Neural cell (in vitro differentiated cells): ENCODE results near the gene ITGB2.

Experiments used
- EP300 ChIP-seq: fragments of 450-650 bp; conservative IDR thresholded peaks from 2 replicates; pipeline ENCODE4 v1.6.1; 2014; ENCODE audit warnings: antibody characterized with exemption, mild to moderate bottlenecking, moderate library complexity; ENCODE audit not compliant: poor library complexity, severe bottlenecking
- EZH2 ChIP-seq: fragments of 200-600, 300-800 bp; shearing (Covaris generic), sonication (generic); IDR thresholded peaks from 2 replicates; pipeline ENCODE4 v1.6.1; 2014; ENCODE audit warnings: antibody characterized with exemption, low read length, borderline replicate concordance, mild to moderate bottlenecking; ENCODE audit not compliant: insufficient read depth, poor library complexity, severe bottlenecking
- MXI1 ChIP-seq: fragments of 450-650 bp; conservative IDR thresholded peaks from 2 replicates; pipeline ENCODE4 v1.6.1; 2014; ENCODE audit warnings: antibody characterized with exemption, mild to moderate bottlenecking; ENCODE audit not compliant: poor library complexity, severe bottlenecking
- POLR2AphosphoS5 ChIP-seq: IDR thresholded peaks from 2 replicates; pipeline ENCODE4 v1.6.1; 2012
- RAD21 ChIP-seq: fragments of 450-650 bp; conservative IDR thresholded peaks from 2 replicates; pipeline ENCODE4 v1.6.1; 2014; ENCODE audit warnings: antibody characterized with exemption, mild to moderate bottlenecking, moderate library complexity
- SMC3 ChIP-seq: fragments of 450-650 bp; conservative IDR thresholded peaks from 2 replicates; pipeline ENCODE4 v1.6.1; 2014; ENCODE audit warnings: antibody characterized with exemption, mild to moderate bottlenecking, moderate library complexity; ENCODE audit not compliant: poor library complexity
- TAF1 ChIP-seq: IDR thresholded peaks from 2 replicates; pipeline ENCODE4 v1.6.1; 2012; ENCODE audit warnings: low read depth
- TF ChIP-seq, protein P1 (sequence below): fragments of 450-650 bp; IDR thresholded peaks from 2 replicates; pipeline ENCODE4 v1.5.1; 2014; ENCODE audit warnings: antibody characterized with exemption, mild to moderate bottlenecking, moderate library complexity; ENCODE audit not compliant: poor library complexity, severe bottlenecking
- TF ChIP-seq, protein P2 (sequence below): IDR thresholded peaks from 2 replicates; pipeline ENCODE4 v1.6.1; 2012; ENCODE audit warnings: borderline replicate concordance

DNA sequence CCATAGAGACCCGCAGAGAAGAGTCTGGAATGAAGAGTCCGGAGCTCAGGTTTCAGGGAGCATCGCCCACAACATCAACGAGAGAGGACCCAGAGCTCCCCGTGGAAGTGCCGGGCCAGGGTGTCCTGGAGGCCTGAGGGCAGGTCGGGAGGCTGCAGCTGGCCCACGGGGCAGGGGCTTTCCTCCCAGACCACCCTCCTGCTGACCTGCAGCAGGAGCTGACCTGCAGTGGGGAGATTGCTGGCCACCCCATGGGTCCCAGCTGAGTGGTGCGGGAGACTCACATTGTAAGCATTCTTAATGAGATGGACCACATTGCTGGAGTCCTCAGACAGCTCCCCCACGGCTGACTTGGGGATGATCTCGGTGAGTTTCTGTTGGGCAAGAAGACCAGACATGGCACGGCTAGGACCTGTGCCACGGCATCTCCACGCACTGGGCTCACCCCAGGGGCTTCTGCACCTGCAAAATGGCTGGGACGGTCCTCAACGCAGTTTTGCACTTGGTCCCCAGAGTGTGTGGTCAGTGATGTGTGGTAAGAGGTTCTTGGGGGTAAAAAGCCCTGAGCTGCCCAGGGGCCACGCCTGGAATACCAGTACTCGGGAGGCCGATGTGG is 25.9 kb downstream of the ITGB2 start:
- TF ChIP-seq, protein P1, sequence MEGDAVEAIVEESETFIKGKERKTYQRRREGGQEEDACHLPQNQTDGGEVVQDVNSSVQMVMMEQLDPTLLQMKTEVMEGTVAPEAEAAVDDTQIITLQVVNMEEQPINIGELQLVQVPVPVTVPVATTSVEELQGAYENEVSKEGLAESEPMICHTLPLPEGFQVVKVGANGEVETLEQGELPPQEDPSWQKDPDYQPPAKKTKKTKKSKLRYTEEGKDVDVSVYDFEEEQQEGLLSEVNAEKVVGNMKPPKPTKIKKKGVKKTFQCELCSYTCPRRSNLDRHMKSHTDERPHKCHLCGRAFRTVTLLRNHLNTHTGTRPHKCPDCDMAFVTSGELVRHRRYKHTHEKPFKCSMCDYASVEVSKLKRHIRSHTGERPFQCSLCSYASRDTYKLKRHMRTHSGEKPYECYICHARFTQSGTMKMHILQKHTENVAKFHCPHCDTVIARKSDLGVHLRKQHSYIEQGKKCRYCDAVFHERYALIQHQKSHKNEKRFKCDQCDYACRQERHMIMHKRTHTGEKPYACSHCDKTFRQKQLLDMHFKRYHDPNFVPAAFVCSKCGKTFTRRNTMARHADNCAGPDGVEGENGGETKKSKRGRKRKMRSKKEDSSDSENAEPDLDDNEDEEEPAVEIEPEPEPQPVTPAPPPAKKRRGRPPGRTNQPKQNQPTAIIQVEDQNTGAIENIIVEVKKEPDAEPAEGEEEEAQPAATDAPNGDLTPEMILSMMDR: no peak
- TF ChIP-seq EP300 (no peak), EZH2 (no peak), RAD21 (no peak), SMC3 (no peak), TAF1 (no peak), POLR2AphosphoS5 (no peak), MXI1 (no peak)
- TF ChIP-seq, protein P2, sequence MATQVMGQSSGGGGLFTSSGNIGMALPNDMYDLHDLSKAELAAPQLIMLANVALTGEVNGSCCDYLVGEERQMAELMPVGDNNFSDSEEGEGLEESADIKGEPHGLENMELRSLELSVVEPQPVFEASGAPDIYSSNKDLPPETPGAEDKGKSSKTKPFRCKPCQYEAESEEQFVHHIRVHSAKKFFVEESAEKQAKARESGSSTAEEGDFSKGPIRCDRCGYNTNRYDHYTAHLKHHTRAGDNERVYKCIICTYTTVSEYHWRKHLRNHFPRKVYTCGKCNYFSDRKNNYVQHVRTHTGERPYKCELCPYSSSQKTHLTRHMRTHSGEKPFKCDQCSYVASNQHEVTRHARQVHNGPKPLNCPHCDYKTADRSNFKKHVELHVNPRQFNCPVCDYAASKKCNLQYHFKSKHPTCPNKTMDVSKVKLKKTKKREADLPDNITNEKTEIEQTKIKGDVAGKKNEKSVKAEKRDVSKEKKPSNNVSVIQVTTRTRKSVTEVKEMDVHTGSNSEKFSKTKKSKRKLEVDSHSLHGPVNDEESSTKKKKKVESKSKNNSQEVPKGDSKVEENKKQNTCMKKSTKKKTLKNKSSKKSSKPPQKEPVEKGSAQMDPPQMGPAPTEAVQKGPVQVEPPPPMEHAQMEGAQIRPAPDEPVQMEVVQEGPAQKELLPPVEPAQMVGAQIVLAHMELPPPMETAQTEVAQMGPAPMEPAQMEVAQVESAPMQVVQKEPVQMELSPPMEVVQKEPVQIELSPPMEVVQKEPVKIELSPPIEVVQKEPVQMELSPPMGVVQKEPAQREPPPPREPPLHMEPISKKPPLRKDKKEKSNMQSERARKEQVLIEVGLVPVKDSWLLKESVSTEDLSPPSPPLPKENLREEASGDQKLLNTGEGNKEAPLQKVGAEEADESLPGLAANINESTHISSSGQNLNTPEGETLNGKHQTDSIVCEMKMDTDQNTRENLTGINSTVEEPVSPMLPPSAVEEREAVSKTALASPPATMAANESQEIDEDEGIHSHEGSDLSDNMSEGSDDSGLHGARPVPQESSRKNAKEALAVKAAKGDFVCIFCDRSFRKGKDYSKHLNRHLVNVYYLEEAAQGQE: no peak
